SU-DHL-6 (cell line): ENCODE data around the gene NOL12.

Experiments
- H2AFZ ChIP-seq: fragments of 200-600 bp; sonication (generic); 2 replicates; pipeline ENCODE4 v1.6.1; 2014; ENCODE audit warnings: low read depth, mild to moderate bottlenecking, moderate library complexity, mixed read lengths, antibody characterized with exemption, low read length; ENCODE audit not compliant: severe bottlenecking
- H3F3A ChIP-seq: fragments of 200-600 bp; shearing (Covaris generic); 2 replicates; pipeline ENCODE4 v1.6.0; 2016; ENCODE audit warnings: antibody characterized with exemption, mild to moderate bottlenecking; ENCODE audit not compliant: insufficient read depth
- H3K27ac ChIP-seq: fragments of 200-600 bp; sonication (generic); 2 replicates; pipeline ENCODE4 v1.5.1; 2016; ENCODE audit warnings: low read depth, mild to moderate bottlenecking, low read length, moderate library complexity, mixed read lengths
- H3K27me3 ChIP-seq: fragments of 200-600 bp; sonication (generic), shearing (Covaris generic); 2 replicates; pipeline ENCODE4 v1.6.0; 2014; ENCODE audit warnings: mild to moderate bottlenecking, low read length
- H3K36me3 ChIP-seq: fragments of 200-600 bp; sonication (generic); 2 replicates; pipeline ENCODE4 v1.6.1; 2014; ENCODE audit warnings: mild to moderate bottlenecking, low read length, mixed read lengths
- H3K4me2 ChIP-seq: fragments of 300-600, 200-600 bp; shearing (Covaris generic), sonication (generic); 2 replicates; pipeline ENCODE4 v1.6.0; 2014; ENCODE audit warnings: low read length, low read depth, mild to moderate bottlenecking; ENCODE audit not compliant: poor library complexity, severe bottlenecking
- H3K4me3 ChIP-seq: fragments of 200-600 bp; sonication (generic); 2 replicates; pipeline ENCODE4 v1.5.1; 2014; ENCODE audit warnings: antibody characterized with exemption, low read length, mild to moderate bottlenecking, mixed read lengths; ENCODE audit not compliant: insufficient read depth, poor library complexity, severe bottlenecking
- H3K79me2 ChIP-seq: fragments of 200-600 bp; sonication (generic); 2 replicates; pipeline ENCODE4 v1.6.1; 2014; ENCODE audit warnings: mild to moderate bottlenecking, low read length, moderate library complexity; ENCODE audit not compliant: insufficient read depth
- H3K9ac ChIP-seq: fragments of 200-600 bp; sonication (generic); 2 replicates; pipeline ENCODE4 v1.7.0; 2014; ENCODE audit warnings: mild to moderate bottlenecking, low read length
- H3K9me2 ChIP-seq: fragments of 200-600 bp; sonication (generic); replicated peaks from 2 replicates; pipeline ENCODE4 v1.6.1; 2014; ENCODE audit warnings: low read length; ENCODE audit not compliant: insufficient read depth
- H3K9me3 ChIP-seq: fragments of 200-600 bp; sonication (generic); 2 replicates; pipeline ENCODE4 v1.6.1; 2014; ENCODE audit warnings: low read length, mixed read lengths; ENCODE audit not compliant: insufficient read depth
- H4K20me1 ChIP-seq: fragments of 200-600 bp; sonication (generic); 2 replicates; pipeline ENCODE4 v1.6.1; 2014; ENCODE audit warnings: low read depth, mild to moderate bottlenecking, antibody characterized with exemption, low read length, moderate library complexity, mixed read lengths
- CTCF ChIP-seq: fragments of 200-600 bp; sonication (generic); IDR thresholded peaks from one replicate; pipeline ENCODE4 v1.5.1; 2017; ENCODE audit warnings: antibody characterized with exemption, mild to moderate bottlenecking, low read length, moderate library complexity; ENCODE audit not compliant: insufficient read depth, poor library complexity, severe bottlenecking
- EZH2phosphoT487 ChIP-seq: fragments of 200-600 bp; sonication (generic), shearing (Covaris generic); conservative IDR thresholded peaks from 2 replicates; pipeline ENCODE4 v1.6.1; 2018; ENCODE audit warnings: mild to moderate bottlenecking, antibody characterized with exemption, low read length, moderate library complexity, mixed read lengths

The NOL12 gene

GRCh38 chr22:37664249-37665101 lies 21.7 kb upstream of the NOL12 start:
- Histone ChIP-seq H3K27ac (no peak overlapping the region), H3K9me2 (no peaks in the 10 kb centered on the region), H3K4me3 (no peak overlapping the region), H3K4me2 (no peak overlapping the region), H3F3A (peaks cover 20% of the 10 kb centered on the region), H4K20me1 (peaks cover 3% of the 10 kb centered on the region; the same call in 1 of the 2 replicates), H3K79me2 (peaks cover 63% of the 10 kb centered on the region), H3K9me3 (no peaks in the 10 kb centered on the region), H2AFZ (no peak overlapping the region), H3K27me3 (no peaks in the 10 kb centered on the region), H3K9ac (no peak overlapping the region), H3K36me3 (no peaks in the 10 kb centered on the region)
- TF ChIP-seq CTCF: no peak
- no peak for TF ChIP-seq EZH2phosphoT487

GRCh38 chr22:37665487-37665886 lies 20.7 kb upstream of the NOL12 start:
- Histone ChIP-seq H3F3A (peaks cover 10% of the 10 kb centered on the region), H3K27me3 (no peaks in the 10 kb centered on the region), H3K9me2 (no peaks in the 10 kb centered on the region), H3K27ac (no peak overlapping the region), H3K4me2 (no peak overlapping the region), H4K20me1 (peaks cover 3% of the 10 kb centered on the region; the same call in 1 of the 2 replicates), H3K9ac (no peak overlapping the region), H3K4me3 (no peak overlapping the region), H2AFZ (no peak overlapping the region), H3K79me2 (peaks cover 53% of the 10 kb centered on the region), H3K9me3 (no peaks in the 10 kb centered on the region), H3K36me3 (no peaks in the 10 kb centered on the region)
- TF ChIP-seq CTCF (no peak), EZH2phosphoT487 (no peak)

GRCh38 chr22:37669586-37669985 lies 16.6 kb upstream of the NOL12 start:
- Histone ChIP-seq H3K4me2 (no peak overlapping the region), H3K36me3 (no peaks in the 10 kb centered on the region), H4K20me1 (no peaks in the 10 kb centered on the region), H3F3A (no peaks in the 10 kb centered on the region; the same call in 1 of the 2 replicates), H2AFZ (no peak overlapping the region), H3K9me3 (no peaks in the 10 kb centered on the region), H3K4me3 (no peak overlapping the region), H3K9ac (no peak overlapping the region), H3K79me2 (peaks cover 17% of the 10 kb centered on the region), H3K9me2 (no peaks in the 10 kb centered on the region), H3K27me3 (no peaks in the 10 kb centered on the region), H3K27ac (no peak overlapping the region)
- no peak for TF ChIP-seq CTCF
- no peak for TF ChIP-seq EZH2phosphoT487
